K562 (cell line): ENCODE data around the gene TMEM203. TPM values are rescaled to one million over a fixed set of nuclear protein-coding genes. Genes with fewer than 3 reads are reported as not detected.

Experiments used
- ARID3B ChIP-seq: fragments of 250-450 bp; sonication (Bioruptor Pico); IDR thresholded peaks from 2 replicates; pipeline ENCODE4 v1.4.0; 2020; ENCODE audit warnings: borderline replicate concordance
- BDP1 ChIP-seq: IDR thresholded peaks from 3 replicates; pipeline ENCODE4 v1.6.1; 2011; ENCODE audit not compliant: insufficient read length, insufficient read depth
- CHCHD3 ChIP-seq: fragments of 250-450 bp; sonication (Bioruptor Pico); IDR thresholded peaks from 2 replicates; pipeline ENCODE4 v2.1.2; 2022; ENCODE audit warnings: mild to moderate bottlenecking
- FOXM1 ChIP-seq, 2 experiments: fragments of 450-650 bp in 1 of 2; sonication (generic) in 1 of 2; formaldehyde crosslinking in 1 of 2; IDR thresholded peaks; 2 replicates each; pipeline versions ENCODE4 v1.6.1 to v1.9.0; 2017 to 2022; ENCODE audit warnings: low read depth in 2 of 2, mild to moderate bottlenecking in 2 of 2, missing genetic modification reagents in 1 of 2, moderate library complexity in 1 of 2
- HOXB6 ChIP-seq: fragments of 250-450 bp; sonication (Bioruptor Pico); IDR thresholded peaks from 2 replicates; pipeline ENCODE4 v1.5.1; 2022; ENCODE audit warnings: mild to moderate bottlenecking, borderline replicate concordance
- IRF2 ChIP-seq: sonication (generic); formaldehyde crosslinking; IDR thresholded peaks from 2 replicates; pipeline ENCODE4 v1.8.1; 2022; ENCODE audit warnings: mild to moderate bottlenecking, missing genetic modification reagents
- MYC ChIP-seq, 2 experiments: fragments of 250-450 bp in 1 of 2; sonication (Bioruptor Pico) in 1 of 2; IDR thresholded peaks; 2 replicates each; pipeline versions ENCODE4 v1.5.1 to v1.6.1; 2012 to 2021; ENCODE audit warnings: low read depth in 2 of 2, borderline replicate concordance in 1 of 2, improper control_type of control experiment in 1 of 2, low read length in 1 of 2, mild to moderate bottlenecking in 1 of 2, moderate library complexity in 1 of 2
- NFIX ChIP-seq: fragments of 250-450 bp; sonication (Bioruptor Pico); IDR thresholded peaks from 2 replicates; pipeline ENCODE4 v1.4.0; 2020; ENCODE audit warnings: low read depth, mild to moderate bottlenecking, moderate library complexity
- NKRF ChIP-seq: fragments of 450-650 bp; IDR thresholded peaks from 2 replicates; pipeline ENCODE4 v1.6.1; 2016; ENCODE audit warnings: borderline replicate concordance
- NR2C1 ChIP-seq, 2 experiments: fragments of 450-650 bp; IDR thresholded peaks; 2 replicates each; pipeline ENCODE4 v1.6.1; 2017; ENCODE audit warnings: mild to moderate bottlenecking in 2 of 2, antibody characterized with exemption in 1 of 2, inconsistent platforms in 1 of 2, missing compliant biosample characterization in 1 of 2, missing genetic modification characterization in 1 of 2
- SNIP1 ChIP-seq: fragments of 450-650 bp; IDR thresholded peaks from 2 replicates; pipeline ENCODE4 v1.7.1; 2017; ENCODE audit warnings: low read depth, mild to moderate bottlenecking
- WHSC1 ChIP-seq: IDR thresholded peaks from one replicate; pipeline ENCODE4 v1.6.1; 2012; ENCODE audit warnings: low read length, control low read depth, inconsistent platforms
- ZFP36 ChIP-seq: fragments of 150-350 bp; IDR thresholded peaks from 2 replicates; pipeline ENCODE4 v1.6.1; 2018; ENCODE audit warnings: low read length, low read depth; ENCODE audit not compliant: partially characterized antibody
- ZNF717 ChIP-seq: fragments of 250-450 bp; sonication (Bioruptor Pico); IDR thresholded peaks from 2 replicates; pipeline ENCODE4 v1.5.0; 2021
- ZSCAN29 ChIP-seq: fragments of 450-650 bp; IDR thresholded peaks from 2 replicates; pipeline ENCODE4 v1.6.1; 2017
- polyA plus RNA-seq, 8 experiments: library from polyadenylated mRNA; depleted of rRNA in 4 of 8; stranded (reverse) in 5 of 8; unstranded in 3 of 8; fragments of >200 nt; fragmentation: Nextera tagmentation in 2 of 8; fragmentation: Illumina TruSeq in 1 of 8; extraction: Ambion mirVana in 2 of 8; extraction: Trizol in 1 of 8; gene quantifications; 2 replicates each; pipeline versions ENCODE4 v1.2.1 to v1.2.3, GENCODE V29; 2011 to 2014; ENCODE audit warnings: inconsistent platforms in 1 of 8, missing spikeins in 1 of 8
- total RNA-seq, 7 experiments: library from RNA; depleted of rRNA in 6 of 7; stranded (reverse); fragments of >200 nt in 6 of 7; fragmentation: Illumina TruSeq in 2 of 7; extraction: Trizol in 2 of 7; gene quantifications; 2 replicates each; pipeline versions ENCODE4 v1.2.1 to v1.2.3, GENCODE V29; 2011 to 2021; ENCODE audit warnings: low replicate concordance in 1 of 7
- TF ChIP-seq, protein P1 (sequence below): fragments of 250-450 bp; sonication (Bioruptor Pico); IDR thresholded peaks from 2 replicates; pipeline ENCODE4 v1.8.0; 2022; ENCODE audit warnings: inconsistent platforms, mild to moderate bottlenecking, moderate library complexity, borderline replicate concordance
- TF ChIP-seq, protein P2 (sequence below): sonication (generic); formaldehyde crosslinking; IDR thresholded peaks from 2 replicates; pipeline ENCODE4 v1.8.0; 2023; ENCODE audit warnings: mild to moderate bottlenecking, missing genetic modification reagents

Gene TMEM203
- total and polyA plus RNA-seq, 9 of the 15 experiments (the other 6 are each of a cell fraction or from before 2014, with no cell fraction given): 8.8 to 59.5 (median 37.6) TPM

DNA sequence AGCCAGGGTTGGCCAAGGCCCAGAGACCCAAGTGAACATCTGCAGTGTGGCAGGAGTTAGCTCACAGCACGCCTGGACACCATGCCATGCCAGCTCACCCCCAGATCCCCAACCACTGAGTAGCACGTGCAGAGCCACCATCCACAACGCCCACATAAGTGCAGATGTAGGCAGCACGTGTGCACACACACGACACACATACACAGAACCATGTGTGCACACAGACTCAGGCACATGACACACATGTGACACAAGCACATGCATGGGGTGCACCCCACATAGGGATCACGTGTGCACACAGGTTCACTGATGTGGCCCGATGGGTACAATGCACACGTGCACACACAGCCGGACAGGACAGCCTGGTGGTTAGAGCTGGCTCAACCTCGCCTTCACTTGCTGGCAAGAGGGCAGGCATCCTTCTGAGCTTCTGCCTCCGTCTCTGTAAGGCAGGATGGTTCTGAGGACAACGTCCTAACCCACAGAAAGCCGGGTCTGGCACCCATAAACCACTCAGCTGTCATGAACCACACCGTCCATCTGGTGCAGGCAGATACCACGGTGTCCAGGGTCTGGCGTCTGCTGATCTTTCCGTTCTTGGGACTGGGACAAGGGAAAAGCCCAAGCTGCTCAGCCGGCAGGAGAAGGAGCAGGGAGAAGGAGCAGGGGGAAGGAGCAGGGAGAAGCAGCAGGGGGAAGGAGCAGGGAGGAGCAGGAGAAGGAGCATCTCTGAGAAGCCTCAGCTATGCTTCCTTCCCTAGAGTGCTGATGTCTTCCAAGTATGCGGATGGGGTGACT, 47.6 kb downstream of the TMEM203 start (continued):
- no peak for TF ChIP-seq CHCHD3 (CRISPR knock-in tag)
- TF ChIP-seq ZSCAN29: no peak
- TF ChIP-seq MYC (IDR thresholded peaks at IDR 0.05; ENCODE audit: low read depth, low read length): no peak
- no peak for TF ChIP-seq MYC (CRISPR knock-in tag; IDR thresholded peaks at IDR 0.05; ENCODE audit: borderline replicate concordance, low read depth)
- TF ChIP-seq, protein P1, sequence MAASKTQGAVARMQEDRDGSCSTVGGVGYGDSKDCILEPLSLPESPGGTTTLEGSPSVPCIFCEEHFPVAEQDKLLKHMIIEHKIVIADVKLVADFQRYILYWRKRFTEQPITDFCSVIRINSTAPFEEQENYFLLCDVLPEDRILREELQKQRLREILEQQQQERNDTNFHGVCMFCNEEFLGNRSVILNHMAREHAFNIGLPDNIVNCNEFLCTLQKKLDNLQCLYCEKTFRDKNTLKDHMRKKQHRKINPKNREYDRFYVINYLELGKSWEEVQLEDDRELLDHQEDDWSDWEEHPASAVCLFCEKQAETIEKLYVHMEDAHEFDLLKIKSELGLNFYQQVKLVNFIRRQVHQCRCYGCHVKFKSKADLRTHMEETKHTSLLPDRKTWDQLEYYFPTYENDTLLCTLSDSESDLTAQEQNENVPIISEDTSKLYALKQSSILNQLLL (CRISPR knock-in tag): no peak
- TF ChIP-seq NKRF: no peak
- no peak for TF ChIP-seq SNIP1
- no peak for TF ChIP-seq HOXB6
- no peak for TF ChIP-seq ZFP36
- TF ChIP-seq ARID3B (CRISPR knock-in tag): no peak
- TF ChIP-seq BDP1: no peak
- TF ChIP-seq, protein P2, sequence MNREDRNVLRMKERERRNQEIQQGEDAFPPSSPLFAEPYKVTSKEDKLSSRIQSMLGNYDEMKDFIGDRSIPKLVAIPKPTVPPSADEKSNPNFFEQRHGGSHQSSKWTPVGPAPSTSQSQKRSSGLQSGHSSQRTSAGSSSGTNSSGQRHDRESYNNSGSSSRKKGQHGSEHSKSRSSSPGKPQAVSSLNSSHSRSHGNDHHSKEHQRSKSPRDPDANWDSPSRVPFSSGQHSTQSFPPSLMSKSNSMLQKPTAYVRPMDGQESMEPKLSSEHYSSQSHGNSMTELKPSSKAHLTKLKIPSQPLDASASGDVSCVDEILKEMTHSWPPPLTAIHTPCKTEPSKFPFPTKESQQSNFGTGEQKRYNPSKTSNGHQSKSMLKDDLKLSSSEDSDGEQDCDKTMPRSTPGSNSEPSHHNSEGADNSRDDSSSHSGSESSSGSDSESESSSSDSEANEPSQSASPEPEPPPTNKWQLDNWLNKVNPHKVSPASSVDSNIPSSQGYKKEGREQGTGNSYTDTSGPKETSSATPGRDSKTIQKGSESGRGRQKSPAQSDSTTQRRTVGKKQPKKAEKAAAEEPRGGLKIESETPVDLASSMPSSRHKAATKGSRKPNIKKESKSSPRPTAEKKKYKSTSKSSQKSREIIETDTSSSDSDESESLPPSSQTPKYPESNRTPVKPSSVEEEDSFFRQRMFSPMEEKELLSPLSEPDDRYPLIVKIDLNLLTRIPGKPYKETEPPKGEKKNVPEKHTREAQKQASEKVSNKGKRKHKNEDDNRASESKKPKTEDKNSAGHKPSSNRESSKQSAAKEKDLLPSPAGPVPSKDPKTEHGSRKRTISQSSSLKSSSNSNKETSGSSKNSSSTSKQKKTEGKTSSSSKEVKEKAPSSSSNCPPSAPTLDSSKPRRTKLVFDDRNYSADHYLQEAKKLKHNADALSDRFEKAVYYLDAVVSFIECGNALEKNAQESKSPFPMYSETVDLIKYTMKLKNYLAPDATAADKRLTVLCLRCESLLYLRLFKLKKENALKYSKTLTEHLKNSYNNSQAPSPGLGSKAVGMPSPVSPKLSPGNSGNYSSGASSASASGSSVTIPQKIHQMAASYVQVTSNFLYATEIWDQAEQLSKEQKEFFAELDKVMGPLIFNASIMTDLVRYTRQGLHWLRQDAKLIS (CRISPR knock-in tag): no peak
- TF ChIP-seq WHSC1: no peak
- TF ChIP-seq NFIX (CRISPR knock-in tag): no peak
- no peak for TF ChIP-seq IRF2 (CRISPR knock-in tag)
- TF ChIP-seq ZNF717 (CRISPR knock-in tag): no peak
- no peak for TF ChIP-seq FOXM1 (IDR thresholded peaks at IDR 0.05; ENCODE audit: low read depth)
- TF ChIP-seq FOXM1 (CRISPR knock-in tag; IDR thresholded peaks at IDR 0.05; ENCODE audit: low read depth): no peak
- no peak for TF ChIP-seq NR2C1 (IDR thresholded peaks at IDR 0.05)
- TF ChIP-seq NR2C1 (tag; IDR thresholded peaks at IDR 0.05): no peak
